NCI-H1105 (cell line): ENCODE results near the gene EHBP1.

Experiments used
- DNase-seq: peaks from one replicate; lab custom pipeline; 2025; lab: John Stamatoyannopoulos, UW

Gene EHBP1

GRCh38 chr2:62884514-62884913 is 179.0 kb downstream of the EHBP1 start:
- no peak for DNase-seq

GRCh38 chr2:62894966-62895631 is 189.6 kb downstream of the EHBP1 start:
- DNase-seq, result no peak

GRCh38 chr2:62895632-62896009 is 190.1 kb downstream of the EHBP1 start:
- no peak for DNase-seq

- no peak for DNase-seq
Measured at GRCh38 chr2:62897187-62897827, 191.8 kb downstream of the EHBP1 start.

GRCh38 chr2:62904344-62904743 is 198.8 kb downstream of the EHBP1 start:
- no peak for DNase-seq

GRCh38 chr2:62908145-62908544 is 202.6 kb downstream of the EHBP1 start:
- DNase-seq, result no peak

- no peak for DNase-seq
Measured at GRCh38 chr2:62913311-62913710, 207.8 kb downstream of the EHBP1 start.

GRCh38 chr2:62919041-62919440 is 213.5 kb downstream of the EHBP1 start:
- no peak for DNase-seq

- DNase-seq, result no peak
Measured at GRCh38 chr2:62920070-62920469, 214.6 kb downstream of the EHBP1 start.

- no peak for DNase-seq
Measured at GRCh38 chr2:62923242-62923641, 217.7 kb downstream of the EHBP1 start.

- no peak for DNase-seq
Measured at GRCh38 chr2:62923881-62924280, 218.4 kb downstream of the EHBP1 start.

- no peak for DNase-seq
Measured at GRCh38 chr2:62928015-62928414, 222.5 kb downstream of the EHBP1 start.

- DNase-seq, result no peak
Measured at GRCh38 chr2:62931536-62931935, 226.0 kb downstream of the EHBP1 start.

GRCh38 chr2:62933398-62933917 is 227.9 kb downstream of the EHBP1 start:
- no peak for DNase-seq

GRCh38 chr2:62934517-62934916 is 229.0 kb downstream of the EHBP1 start:
- DNase-seq, result no peak

- no peak for DNase-seq
Measured at GRCh38 chr2:62938126-62938525, 232.6 kb downstream of the EHBP1 start.

GRCh38 chr2:62939735-62940491 is 234.4 kb downstream of the EHBP1 start:
- DNase-seq, result no peak

GRCh38 chr2:62940697-62941096 is 235.2 kb downstream of the EHBP1 start:
- DNase-seq, result no peak

- DNase-seq, result no peak
Measured at GRCh38 chr2:62941413-62941812, 235.9 kb downstream of the EHBP1 start.

GRCh38 chr2:62944362-62944761 is 238.8 kb downstream of the EHBP1 start:
- DNase-seq, result no peak

GRCh38 chr2:62947403-62947802 is 241.9 kb downstream of the EHBP1 start:
- DNase-seq, result no peak

GRCh38 chr2:62956651-62957050 is 251.1 kb downstream of the EHBP1 start:
- no peak for DNase-seq

GRCh38 chr2:62958206-62958605 is 252.7 kb downstream of the EHBP1 start:
- DNase-seq, result no peak
